Measurements from ENCODE around the gene TBX3.

Gene TBX3

DNA sequence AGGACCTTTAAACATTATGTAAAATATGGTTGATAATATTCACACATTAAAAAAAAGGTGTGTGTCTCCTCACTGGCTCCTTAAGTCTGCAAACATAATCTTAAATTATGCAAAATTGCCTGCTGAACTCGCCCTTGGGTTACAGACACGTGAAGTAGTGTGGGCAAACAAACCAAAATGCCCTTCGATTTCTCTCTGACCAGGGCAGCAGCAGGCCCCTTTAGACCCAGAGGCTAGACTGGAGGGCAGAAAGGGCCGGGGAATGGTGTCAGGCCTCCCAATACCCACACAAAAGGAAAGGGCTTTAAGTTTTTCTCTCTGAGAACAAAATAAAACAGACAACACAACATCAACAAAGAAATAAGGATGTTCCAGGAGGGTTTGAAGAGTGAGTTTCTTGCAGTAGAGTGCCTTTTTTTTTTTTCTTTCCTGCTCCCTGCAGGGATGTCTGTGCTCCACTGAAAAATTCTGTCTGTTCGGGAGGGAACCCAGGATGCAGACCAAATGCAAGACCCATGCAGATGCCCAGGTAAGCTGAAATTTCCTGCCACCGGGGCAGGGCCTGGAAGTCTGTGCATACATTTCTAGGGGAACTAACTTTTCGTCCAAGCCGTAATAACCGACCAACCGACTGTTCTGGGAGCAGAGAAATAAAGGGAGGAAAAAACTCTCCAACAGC lies 1.7 kb downstream of the TBX3 start:
- DNase-seq, result no peak

GRCh38 chr12:114681116-114681871 lies 2.7 kb downstream of the TBX3 start:
- DNase-seq, result no peak

GRCh38 chr12:114680604-114681069 lies 3.3 kb downstream of the TBX3 start:
- no peak for DNase-seq

DNA sequence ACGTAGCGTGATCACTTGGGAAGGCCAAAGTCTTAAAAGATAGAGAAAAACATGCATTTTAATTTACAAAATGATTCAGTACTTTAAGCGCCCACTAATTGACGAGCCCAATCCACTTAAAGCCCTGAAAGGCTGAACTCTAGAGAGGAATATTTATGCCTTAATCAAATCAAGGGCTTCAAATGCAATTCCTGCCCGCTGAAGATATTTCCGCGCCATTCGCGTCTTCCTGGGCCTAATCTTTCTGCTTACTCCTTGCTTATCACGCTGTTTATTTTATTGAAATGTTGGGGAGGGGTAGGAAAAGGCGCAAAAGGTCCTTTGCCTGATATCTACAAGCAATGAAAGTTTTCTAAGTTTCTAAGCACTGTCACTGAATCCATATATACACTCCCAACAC lies 4.0 kb downstream of the TBX3 start:
- DNase-seq, result no peak

DNA sequence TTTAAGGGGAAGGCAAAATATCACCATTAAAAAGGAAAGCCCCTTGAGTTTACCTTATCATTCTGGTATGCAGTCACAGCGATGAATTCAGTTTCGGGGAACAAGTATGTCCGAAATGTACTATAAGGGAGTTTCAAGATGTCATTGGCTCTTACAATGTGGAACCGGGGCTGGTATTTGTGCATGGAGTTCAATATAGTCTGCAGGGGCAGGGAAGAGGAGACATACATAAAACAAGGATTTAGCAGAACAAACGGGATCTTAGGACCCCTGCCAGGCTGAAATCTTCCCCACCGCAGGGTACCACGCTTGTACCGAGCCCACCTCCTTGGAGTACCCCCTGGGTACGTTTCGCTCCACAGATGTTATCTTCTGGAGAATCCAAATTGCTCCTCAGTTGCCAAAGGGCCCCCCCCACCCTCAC lies 4.5 kb downstream of the TBX3 start:
- DNase-seq, result no peak

GRCh38 chr12:114678718-114679117 lies 5.3 kb downstream of the TBX3 start:
- no peak for DNase-seq

GRCh38 chr12:114678028-114678427 lies 5.9 kb downstream of the TBX3 start:
- DNase-seq, result no peak

DNA sequence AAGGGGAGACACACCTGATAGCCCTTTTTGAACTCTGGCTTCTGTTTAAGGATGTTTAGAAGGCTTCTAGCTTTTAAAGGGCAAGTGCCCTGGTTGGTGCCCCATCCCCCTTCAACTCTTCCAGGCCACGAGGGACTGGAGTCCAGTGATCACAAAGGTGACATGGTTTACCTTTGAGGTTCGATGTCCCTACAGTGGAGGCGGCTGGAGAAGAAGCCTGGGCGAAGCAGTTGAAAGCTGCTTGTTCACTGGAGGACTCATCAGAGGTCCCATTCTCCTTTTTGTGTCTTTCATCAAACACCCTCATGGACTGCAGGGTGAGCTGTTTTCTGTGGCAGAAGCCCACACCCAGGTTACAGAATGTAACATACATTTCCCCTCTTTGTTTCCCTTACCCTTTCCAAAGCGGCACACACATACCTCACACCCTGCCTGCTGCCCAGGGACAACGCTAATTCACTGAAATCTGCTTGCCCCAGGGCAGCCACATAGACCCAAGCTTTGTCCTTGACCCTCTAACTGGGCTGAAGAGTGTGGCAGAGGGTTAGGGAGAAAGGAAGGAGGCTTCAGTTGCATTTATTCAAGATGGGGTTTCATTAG lies 7.7 kb downstream of the TBX3 start:
- no peak for DNase-seq

DNA sequence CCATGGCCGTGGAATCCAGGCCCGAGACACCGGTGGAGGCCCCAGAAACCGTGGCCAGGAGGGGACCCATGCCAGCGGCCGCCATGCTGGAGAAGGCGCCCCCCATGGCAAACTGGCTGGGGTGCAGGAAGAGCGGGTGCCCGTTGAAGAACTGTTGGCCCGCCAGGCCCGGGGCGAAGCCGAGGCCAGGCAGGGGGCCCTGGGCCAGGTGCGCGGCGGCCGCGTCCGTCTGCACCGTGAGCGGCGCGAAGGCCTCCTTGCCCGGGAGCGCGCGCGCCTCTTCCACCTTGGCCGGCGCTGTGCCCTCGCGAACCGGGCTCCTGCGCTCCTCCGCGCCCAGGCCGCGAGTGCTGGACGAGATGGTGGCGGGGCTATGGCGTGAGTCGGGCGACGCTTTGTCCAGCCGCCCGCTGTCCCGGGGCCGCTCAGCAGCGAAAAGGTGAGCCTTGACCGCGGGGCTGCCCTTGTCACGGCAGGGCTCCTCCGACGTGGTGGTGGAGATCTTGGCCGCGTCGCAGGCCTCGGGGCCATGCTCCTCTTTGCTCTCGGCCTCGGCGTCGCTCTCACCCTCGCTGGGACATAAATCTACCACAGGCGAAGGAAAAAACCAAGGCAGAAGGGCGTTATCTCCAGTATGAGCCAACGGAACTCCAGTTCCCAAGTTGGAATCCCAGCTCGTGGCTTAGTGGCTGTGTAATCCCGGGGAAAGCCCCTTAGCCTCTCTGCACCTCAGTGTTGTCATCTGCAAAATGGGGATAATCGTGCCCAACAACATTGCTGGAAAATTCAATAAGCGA lies 9.5 kb downstream of the TBX3 start:
- no peak for DNase-seq

DNA sequence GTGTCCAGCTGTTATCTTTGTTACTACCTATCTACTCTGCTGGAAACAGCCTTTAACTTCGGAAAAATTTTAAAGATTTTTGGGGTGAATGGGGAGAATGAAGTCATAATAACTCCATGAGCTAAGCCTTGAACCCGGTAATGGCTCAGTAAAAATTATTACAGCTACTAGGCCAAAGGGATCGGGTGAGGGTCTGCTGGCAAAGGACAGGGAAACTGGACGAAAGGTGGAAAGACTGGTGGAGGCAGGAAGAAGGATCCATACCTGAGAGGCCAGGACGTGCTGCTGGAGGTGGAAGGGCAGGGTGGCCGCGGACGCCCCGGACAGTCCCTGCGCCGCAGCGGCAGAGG lies 10.1 kb downstream of the TBX3 start:
- no peak for DNase-seq

DNA sequence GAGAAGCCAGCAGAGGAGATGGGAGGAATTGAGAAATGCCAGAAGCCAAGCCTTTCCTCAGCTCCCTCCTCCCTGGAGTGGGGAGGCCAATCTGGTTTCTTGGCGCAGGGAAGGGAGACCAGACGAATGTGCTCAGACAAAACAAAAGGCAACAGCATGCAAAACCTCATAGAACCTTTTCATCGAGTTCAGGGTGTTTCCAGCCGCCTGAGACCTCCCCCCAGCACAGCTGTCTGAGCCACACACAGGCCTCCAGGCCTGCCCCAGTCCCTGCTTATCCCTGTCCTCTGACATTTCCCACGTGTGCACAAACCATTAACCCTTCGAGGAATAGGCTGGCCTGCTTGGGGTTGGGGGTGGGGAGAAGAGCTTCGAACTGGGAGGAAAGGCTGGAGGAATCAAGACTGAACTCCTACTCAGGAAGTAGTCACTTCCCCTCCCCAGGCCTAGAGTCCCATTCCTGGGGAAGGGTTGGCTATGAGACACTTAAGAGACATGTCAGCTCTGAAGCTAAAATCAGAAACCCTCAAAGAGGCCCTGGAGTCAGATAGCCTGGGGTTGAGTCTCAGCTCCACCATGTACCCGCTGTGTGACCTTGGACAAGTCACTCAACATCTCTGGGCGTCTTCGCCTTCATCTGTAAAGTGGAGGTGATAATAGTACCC lies 10.7 kb downstream of the TBX3 start:
- DNase-seq, result no peak

GRCh38 chr12:114672817-114673168 lies 11.2 kb downstream of the TBX3 start:
- DNase-seq, result no peak

DNA sequence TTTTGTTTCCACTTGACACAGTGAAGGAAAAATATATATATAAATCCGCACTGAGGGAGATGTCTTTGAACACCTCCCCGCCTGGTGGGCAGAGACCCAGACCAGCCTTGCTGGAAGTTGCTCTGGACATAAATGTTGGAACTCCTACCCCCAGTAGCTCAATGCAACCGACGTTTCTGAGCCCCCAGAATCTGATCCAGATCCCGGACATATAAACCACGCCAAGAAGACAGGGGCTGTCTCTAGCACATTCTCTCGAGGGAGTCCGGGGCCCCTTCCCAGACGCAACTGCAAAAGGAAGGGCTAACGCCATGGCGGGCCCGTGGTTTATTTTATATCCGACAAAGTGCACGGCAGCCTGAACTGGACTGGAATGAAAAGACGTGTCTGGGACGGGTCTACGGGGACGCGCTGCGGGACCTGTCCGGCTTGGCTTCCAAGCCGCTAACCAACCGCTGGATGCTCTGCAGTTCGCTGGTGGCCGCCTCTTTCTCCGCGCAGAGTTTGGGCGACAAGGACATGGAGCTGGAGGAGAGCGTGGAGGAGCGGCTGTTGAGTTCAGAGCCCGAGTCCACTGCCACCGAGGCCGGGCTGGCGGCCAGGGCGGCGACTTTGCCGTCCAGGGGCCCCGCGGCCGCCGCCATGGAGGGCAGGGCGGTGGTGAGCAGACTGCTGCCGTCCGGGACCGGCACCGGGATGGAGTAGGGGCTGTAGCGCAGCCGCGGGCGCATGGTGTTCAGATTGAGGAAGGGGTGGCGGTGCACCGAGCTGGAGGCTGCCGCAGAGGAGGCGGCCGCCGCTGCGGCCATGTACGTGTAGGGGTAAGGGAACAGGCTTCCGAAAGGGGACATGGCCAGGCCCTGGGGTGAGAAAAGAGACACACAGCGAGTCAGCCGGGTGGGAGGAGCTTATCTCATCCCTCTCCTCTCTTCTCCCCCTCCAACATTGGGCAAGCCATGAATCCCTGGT lies 12.2 kb downstream of the TBX3 start:
- no peak for DNase-seq

- no peak for DNase-seq
These were observed 12.9 kb downstream of the TBX3 start for GRCh38 chr12:114671066-114671442.

DNA sequence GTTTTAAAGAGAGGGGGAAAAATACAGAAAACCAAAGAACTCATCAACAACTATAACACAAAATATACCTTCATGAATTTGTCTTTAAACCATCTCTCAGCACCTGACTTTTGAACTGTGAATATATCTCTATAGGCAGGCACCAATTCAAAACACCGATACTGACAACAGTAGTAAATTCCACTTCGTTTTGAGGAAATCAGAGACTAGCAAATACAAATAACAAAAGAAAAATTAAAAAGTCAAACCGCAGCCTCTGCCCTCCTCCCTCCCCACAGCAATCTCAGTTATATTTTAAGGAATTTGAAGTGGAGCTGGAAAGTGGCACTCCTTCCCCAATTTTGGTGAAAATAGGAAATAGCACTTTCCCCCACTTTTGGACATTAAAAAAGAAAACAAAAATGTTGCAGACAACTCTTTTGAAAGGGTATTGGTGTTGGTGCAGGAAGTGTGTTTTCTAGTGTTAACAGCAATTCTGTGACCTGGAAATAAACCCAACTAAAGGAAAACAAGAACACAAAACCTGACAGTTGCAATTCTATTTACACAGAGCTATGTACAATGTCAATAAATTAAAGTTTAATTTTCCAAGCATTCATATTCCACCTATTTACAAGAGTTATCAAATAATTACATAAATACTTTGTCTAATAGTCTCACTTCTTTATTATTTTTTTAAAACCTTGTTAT lies 13.5 kb downstream of the TBX3 start:
- DNase-seq, result no peak

GRCh38 chr12:114669401-114670290 lies 14.3 kb downstream of the TBX3 start:
- no peak for DNase-seq

GRCh38 chr12:114668886-114669288 lies 15.1 kb downstream of the TBX3 start:
- DNase-seq, result no peak

GRCh38 chr12:114668151-114668885 lies 15.7 kb downstream of the TBX3 start:
- no peak for DNase-seq

GRCh38 chr12:114667669-114668150 lies 16.3 kb downstream of the TBX3 start:
- DNase-seq, result no peak

Data from activated CD4-positive, CD25-positive, alpha-beta regulatory T cell (primary cell).